OCI-LY1 (cell line): ENCODE measurements around the gene UGT1A5.

Experiments used
- EZH2 ChIP-seq: fragments of 200-600 bp; sonication (generic), shearing (Covaris generic); IDR thresholded peaks from 2 replicates; pipeline ENCODE4 v1.8.0; 2017; ENCODE audit warnings: borderline replicate concordance, mixed run types, mild to moderate bottlenecking, antibody characterized with exemption, low read length, moderate library complexity, mixed read lengths
- TF ChIP-seq, protein P1 (sequence below): fragments of 200-600 bp; sonication (generic), shearing (Covaris generic); IDR thresholded peaks from 2 replicates; pipeline ENCODE4 v1.5.1; 2017; ENCODE audit warnings: mild to moderate bottlenecking, antibody characterized with exemption, low read length, moderate library complexity, mixed read lengths

DNA sequence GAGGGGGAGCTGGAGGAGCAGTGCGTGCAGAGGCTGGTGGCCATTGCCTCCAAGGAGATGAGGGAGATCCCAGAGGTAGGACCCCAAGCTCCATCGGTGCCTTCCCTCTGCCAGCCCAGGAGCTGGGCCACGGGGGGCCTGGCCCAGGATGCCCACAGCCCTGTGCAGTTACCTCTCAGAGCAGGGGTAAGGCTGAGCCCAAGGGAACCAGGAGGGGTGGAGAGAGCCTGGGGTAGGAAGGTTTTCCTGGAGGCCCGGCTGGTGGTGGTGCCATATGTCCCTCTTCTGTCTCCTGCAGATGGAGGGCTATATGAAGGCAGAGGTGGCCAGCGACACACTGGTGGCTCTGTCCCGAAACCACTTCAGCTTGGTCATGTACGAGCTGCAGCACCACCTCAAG is 76.8 kb downstream of the UGT1A5 start:
- TF ChIP-seq, protein P1, sequence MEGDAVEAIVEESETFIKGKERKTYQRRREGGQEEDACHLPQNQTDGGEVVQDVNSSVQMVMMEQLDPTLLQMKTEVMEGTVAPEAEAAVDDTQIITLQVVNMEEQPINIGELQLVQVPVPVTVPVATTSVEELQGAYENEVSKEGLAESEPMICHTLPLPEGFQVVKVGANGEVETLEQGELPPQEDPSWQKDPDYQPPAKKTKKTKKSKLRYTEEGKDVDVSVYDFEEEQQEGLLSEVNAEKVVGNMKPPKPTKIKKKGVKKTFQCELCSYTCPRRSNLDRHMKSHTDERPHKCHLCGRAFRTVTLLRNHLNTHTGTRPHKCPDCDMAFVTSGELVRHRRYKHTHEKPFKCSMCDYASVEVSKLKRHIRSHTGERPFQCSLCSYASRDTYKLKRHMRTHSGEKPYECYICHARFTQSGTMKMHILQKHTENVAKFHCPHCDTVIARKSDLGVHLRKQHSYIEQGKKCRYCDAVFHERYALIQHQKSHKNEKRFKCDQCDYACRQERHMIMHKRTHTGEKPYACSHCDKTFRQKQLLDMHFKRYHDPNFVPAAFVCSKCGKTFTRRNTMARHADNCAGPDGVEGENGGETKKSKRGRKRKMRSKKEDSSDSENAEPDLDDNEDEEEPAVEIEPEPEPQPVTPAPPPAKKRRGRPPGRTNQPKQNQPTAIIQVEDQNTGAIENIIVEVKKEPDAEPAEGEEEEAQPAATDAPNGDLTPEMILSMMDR = no peak
- TF ChIP-seq EZH2 = no peak
